Activated CD4-positive, alpha-beta memory T cell treated with anti-CD3 and anti-CD28 coated beads, Interleukin-2, amount 10 ng/mL, durations not matched to agents 7 days and 5 days (primary cell): Measurements from ENCODE around the gene TTLL5. TPM values are rescaled to one million over a fixed set of nuclear protein-coding genes. Genes with fewer than 3 reads are reported as not detected.
"Not testable (repeated sequence)": the region's sequence is repeated elsewhere in the genome, so short reads cannot be mapped to it uniquely, and the experiment has no call there.

Experiments
- CTCF ChIA-PET: fragments of 350-600 bp; sonication (Branson Sonifier 250); formaldehyde crosslinking; loops from one replicate; lab custom pipeline; 2021; ENCODE audit warnings: antibody characterized with exemption, inconsistent platforms; lab: Charles Lee
- POLR2A ChIA-PET: fragments of 350-600 bp; sonication (Branson Sonifier 250); formaldehyde crosslinking; loops from one replicate; lab custom pipeline; 2021; ENCODE audit warnings: antibody characterized with exemption; lab: Charles Lee
- DNase-seq: peaks from one replicate; pipeline ENCODE4 v3.0.0-alpha.2; 2020
- H3K27ac Mint-ChIP-seq: one replicate; pipeline ENCODE4 v1.8.0; 2021; ENCODE audit warnings: mild to moderate bottlenecking, mixed read lengths
- H3K27me3 Mint-ChIP-seq: one replicate; pipeline ENCODE4 v1.8.0; 2021; ENCODE audit warnings: mixed read lengths
- H3K36me3 Mint-ChIP-seq: one replicate; pipeline ENCODE4 v1.8.0; 2021; ENCODE audit warnings: low read depth, mixed read lengths
- H3K4me1 Mint-ChIP-seq: one replicate; pipeline ENCODE4 v1.8.0; 2021; ENCODE audit warnings: mixed read lengths
- H3K4me3 Mint-ChIP-seq: one replicate; pipeline ENCODE4 v1.8.0; 2021; ENCODE audit warnings: mild to moderate bottlenecking, mixed read lengths
- H3K9me3 Mint-ChIP-seq: one replicate; pipeline ENCODE4 v1.8.0; 2021; ENCODE audit warnings: mixed read lengths
- total RNA-seq, 2 experiments: library from RNA; stranded (reverse); gene quantifications; one replicate each; pipeline ENCODE4 v1.2.3, GENCODE V29; 2021

Gene TTLL5
- total RNA-seq, 2 experiments from 2014 or later = 30.6 to 33.1 TPM

DNA sequence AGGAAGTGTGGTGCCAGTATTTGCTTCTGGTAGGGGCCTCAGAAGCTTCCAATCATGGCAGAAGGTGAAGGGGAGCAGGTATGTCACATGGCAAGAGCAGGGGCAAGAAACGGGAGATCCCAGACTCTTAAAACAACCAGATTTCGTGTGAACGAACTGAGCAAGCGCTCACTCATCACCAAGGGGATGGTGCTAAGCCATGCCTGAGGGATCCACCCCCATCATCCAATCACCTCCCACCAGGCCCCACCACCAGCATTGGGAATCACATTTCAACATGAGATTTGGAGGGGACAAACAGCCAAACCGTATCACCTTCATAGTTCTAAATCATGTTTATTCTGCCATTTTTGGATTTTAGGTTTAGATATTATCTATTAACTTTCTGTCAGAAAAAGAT is 179.9 kb downstream of the TTLL5 start:
- Mint-ChIP-seq H3K27me3 (no peaks in the 10 kb centered on the region), H3K36me3 (peaks cover 30% of the 10 kb centered on the region), H3K27ac (no peak overlapping the region), H3K4me3 (no peak overlapping the region), H3K4me1 (no peaks in the 10 kb centered on the region), H3K9me3 (peaks cover 11% of the 10 kb centered on the region)
- no peak for DNase-seq
- POLR2A ChIA-PET = no interaction called here
- CTCF ChIA-PET = no interaction called here

DNA sequence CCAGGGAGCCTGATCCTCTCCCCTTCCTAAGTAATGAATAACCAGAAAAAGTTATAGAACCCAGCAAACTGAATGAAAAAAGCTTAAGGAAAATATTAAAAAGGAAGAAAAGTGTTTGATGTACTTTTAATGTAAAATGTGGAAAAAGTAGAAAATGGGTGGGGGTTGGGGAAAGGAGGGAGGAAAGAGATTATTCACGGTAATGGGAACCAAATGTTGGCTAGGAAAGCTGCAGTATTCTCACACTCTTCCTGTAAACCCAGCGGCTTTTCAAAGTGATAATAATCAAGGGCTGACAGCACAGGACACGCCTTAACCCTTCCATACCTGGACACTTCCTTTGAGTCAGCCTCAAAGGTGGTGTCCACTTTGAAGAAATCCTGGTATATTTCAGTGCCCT is 181.5 kb downstream of the TTLL5 start:
- CTCF ChIA-PET = no interaction called here

DNA sequence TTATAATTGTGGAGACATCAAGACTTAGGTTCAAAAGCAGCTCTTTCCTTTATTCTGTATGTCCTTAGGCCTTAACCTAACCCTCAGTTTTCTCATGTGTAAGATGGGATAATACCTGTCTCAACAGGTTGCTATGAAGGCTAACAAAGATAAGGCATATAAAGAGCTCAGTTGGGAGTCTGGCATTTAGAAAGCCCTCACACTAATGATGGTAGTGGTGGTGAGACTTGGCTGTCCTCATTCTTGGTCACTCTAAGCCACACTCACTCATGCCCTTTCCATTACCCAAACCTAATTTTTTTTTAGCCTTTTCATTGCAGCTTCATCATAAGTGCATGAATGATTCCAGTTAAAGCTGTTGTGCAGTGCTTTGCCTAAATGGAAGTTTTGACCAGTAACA is 183.4 kb downstream of the TTLL5 start:
- DNase-seq = no peak
- H3K9me3 Mint-ChIP-seq = peaks cover 2% of the 10 kb centered on the region
- H3K36me3 Mint-ChIP-seq = peaks cover 10% of the 10 kb centered on the region
- H3K4me1 Mint-ChIP-seq = no peaks in the 10 kb centered on the region
- no peak overlapping the region for H3K27ac Mint-ChIP-seq
- no peaks in the 10 kb centered on the region for H3K27me3 Mint-ChIP-seq
- CTCF ChIA-PET = interaction anchor here (1.6 to 1.7 kb wide), 2 partner anchors 13 to 62 kb away, joined by 3 to 4 read pairs; no protein-coding TSS in a partner anchor
- no peak overlapping the region for H3K4me3 Mint-ChIP-seq
- POLR2A ChIA-PET = no interaction called here

More for the DNA sequence above, 181.5 kb downstream of the TTLL5 start:
- Mint-ChIP-seq H3K36me3 (peaks cover 24% of the 10 kb centered on the region), H3K27me3 (no peaks in the 10 kb centered on the region), H3K9me3 (peaks cover 11% of the 10 kb centered on the region), H3K27ac (no peak overlapping the region), H3K4me1 (no peaks in the 10 kb centered on the region), H3K4me3 (no peak overlapping the region)
- no peak for DNase-seq
- POLR2A ChIA-PET = no interaction called here

DNA sequence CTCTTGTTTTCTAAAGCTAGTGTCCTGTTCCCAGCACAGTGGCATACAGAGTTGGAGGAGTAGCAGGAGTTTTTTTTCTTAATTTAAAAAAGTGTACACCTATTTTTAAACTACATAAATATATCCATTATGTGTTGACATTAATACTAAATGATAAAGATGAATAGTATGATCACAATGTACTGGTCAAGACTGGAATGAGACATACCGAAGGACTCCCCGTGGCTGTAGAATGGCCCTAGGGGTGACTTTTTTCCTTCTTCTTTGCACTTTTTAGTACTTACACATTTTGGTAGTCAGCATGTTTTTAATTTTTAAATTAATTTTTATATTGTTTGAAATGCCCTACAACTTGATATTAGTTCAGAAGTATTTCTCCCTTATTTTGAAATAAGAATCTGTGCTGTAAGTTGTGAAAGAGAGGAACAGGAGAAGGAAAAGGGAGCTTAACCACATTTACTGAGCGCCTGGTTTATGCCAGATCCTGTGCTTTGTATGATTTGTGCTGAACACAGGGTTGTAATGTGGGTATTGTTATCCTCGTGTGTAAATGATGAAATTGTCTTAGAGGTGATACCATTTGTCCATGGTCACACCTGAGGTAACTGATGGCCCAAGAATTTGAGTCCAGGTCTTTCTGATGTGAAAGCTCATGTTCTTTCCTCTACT is 184.2 kb downstream of the TTLL5 start:
- ChIA-PET POLR2A (no interaction called here), CTCF (interaction anchor here (1.6 to 1.7 kb wide), 2 partner anchors 14 to 61 kb away, joined by 3 to 4 read pairs; no protein-coding TSS in a partner anchor)
- H3K27me3 Mint-ChIP-seq = no peaks in the 10 kb centered on the region
- H3K4me3 Mint-ChIP-seq = no peak overlapping the region
- H3K4me1 Mint-ChIP-seq = no peaks in the 10 kb centered on the region
- H3K27ac Mint-ChIP-seq = no peak overlapping the region
- H3K36me3 Mint-ChIP-seq = peaks cover 5% of the 10 kb centered on the region
- DNase-seq = no peak
- H3K9me3 Mint-ChIP-seq = no peaks in the 10 kb centered on the region

DNA sequence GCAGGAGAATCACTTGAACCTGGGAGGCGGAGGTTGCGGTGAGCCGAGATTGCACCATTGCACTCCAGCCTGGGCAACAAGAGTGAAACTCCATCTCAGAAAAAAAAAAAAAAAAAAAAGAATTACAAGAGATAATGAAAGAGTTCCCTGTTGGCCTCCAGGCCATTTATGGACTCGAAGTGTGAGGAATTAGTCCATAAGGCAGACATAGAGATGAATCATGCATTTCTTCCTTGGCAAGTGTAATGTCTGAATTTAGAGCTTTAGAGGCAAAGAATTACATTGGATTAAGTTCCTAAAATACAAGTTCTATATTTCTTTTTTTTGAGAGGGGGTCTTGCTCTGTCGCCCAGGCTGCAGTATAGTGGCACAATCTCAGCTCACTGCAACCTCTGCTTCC is 185.6 kb downstream of the TTLL5 start:
- H3K9me3 Mint-ChIP-seq, H3K27me3 Mint-ChIP-seq, POLR2A ChIA-PET, H3K36me3 Mint-ChIP-seq, DNase-seq, H3K4me1 Mint-ChIP-seq, CTCF ChIA-PET, H3K27ac Mint-ChIP-seq, H3K4me3 Mint-ChIP-seq: not testable (repeated sequence)

DNA sequence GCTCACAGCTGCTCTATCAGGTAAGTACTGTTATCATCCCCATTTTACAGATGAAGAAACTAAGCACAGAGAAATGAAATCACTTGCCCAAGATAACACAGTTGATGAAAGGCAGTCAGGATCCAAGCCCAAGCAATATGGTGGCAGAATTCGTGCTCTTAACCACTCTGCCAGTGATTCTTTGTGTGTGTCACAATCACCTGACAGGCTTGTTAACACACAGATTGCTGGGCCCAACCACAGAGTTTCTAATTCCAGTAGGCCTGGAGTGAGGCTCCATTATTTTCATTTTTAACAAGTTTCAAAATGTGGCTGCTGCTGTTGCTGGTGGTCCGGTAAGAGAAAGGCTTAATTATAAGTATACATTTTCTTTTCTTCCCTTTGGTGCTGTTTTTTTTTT is 186.5 kb downstream of the TTLL5 start:
- no peaks in the 10 kb centered on the region for H3K36me3 Mint-ChIP-seq
- no peaks in the 10 kb centered on the region for H3K9me3 Mint-ChIP-seq
- H3K4me3 Mint-ChIP-seq = no peak overlapping the region
- ChIA-PET CTCF (no interaction called here), POLR2A (no interaction called here)
- no peaks in the 10 kb centered on the region for H3K27me3 Mint-ChIP-seq
- no peak overlapping the region for H3K27ac Mint-ChIP-seq
- H3K4me1 Mint-ChIP-seq = no peaks in the 10 kb centered on the region
- DNase-seq = no peak

DNA sequence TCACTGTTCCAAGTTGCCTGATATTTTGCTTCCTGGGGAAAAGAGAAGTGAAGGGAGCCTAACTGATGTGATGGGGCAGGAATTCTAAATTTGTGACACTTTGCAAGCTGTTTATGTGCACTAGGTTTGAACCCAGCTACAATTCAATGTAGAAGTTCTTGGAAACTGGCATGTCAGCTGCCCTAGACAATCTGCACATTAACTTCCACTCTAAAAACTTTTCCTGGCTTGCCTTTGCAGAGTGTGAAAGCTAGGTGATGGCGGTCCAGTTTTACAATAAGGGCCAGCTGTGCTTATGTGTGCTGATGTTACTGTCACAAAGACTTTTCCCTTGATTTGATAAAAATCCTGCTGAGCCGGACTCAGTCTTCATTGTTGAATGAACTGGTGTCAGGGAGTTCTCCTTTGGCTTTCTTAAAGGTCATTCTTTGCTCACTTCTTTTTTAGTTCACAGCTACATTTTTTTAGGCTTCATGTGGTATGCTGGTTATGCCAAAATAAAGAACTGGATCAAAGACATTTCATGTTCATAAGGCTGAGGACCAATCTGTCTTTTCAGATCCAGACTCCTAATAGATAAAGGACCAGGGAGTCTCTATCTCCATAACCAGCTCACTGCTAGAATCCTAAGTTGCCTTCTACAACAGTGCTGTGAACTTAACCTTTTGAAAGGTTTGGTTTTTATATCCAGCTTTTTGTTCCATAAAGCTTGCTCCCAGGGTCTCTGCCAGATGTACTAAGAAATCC is 187.3 kb downstream of the TTLL5 start:
- no peaks in the 10 kb centered on the region for H3K4me1 Mint-ChIP-seq
- H3K27me3 Mint-ChIP-seq = no peaks in the 10 kb centered on the region
- no peak for DNase-seq
- no peak overlapping the region for H3K27ac Mint-ChIP-seq
- ChIA-PET CTCF (interaction anchor here (1.0 kb wide), 1 partner anchor 58 kb away, joined by 4 read pairs; no protein-coding TSS in a partner anchor), POLR2A (no interaction called here)
- no peaks in the 10 kb centered on the region for H3K9me3 Mint-ChIP-seq
- no peak overlapping the region for H3K4me3 Mint-ChIP-seq
- no peaks in the 10 kb centered on the region for H3K36me3 Mint-ChIP-seq

DNA sequence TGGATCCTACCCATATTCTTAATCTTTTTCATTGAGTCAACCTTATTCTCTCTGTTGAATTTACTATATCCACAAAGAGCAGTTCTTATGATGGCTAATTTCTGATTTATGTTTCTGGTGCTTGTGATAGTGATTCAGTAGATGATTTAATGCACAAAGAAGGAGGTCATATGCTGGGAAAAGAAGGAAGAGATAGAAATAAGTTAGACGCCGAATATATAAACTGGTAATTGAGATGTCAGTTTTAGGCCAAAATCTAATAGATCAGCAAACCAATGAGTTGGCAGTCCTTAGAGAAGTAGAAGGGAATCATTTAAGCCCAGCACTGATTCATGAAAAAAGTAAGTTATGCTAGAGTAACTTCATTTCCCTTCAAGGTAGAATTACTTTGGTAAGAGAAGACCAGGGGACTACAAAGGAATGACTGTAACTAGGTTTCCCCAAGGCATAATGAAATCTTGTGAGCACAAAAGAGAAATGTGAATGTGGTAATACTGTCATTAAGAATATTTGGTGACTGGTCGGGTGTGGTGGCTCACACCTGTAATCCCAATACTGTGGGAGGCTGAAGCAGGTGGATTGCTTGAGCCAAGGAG is 188.4 kb downstream of the TTLL5 start:
- Mint-ChIP-seq H3K4me1 (no peaks in the 10 kb centered on the region), H3K4me3 (no peak overlapping the region), H3K36me3 (no peaks in the 10 kb centered on the region), H3K27ac (no peak overlapping the region), H3K9me3 (no peaks in the 10 kb centered on the region), H3K27me3 (no peaks in the 10 kb centered on the region)
- DNase-seq = no peak
- ChIA-PET CTCF (no interaction called here), POLR2A (no interaction called here)

DNA sequence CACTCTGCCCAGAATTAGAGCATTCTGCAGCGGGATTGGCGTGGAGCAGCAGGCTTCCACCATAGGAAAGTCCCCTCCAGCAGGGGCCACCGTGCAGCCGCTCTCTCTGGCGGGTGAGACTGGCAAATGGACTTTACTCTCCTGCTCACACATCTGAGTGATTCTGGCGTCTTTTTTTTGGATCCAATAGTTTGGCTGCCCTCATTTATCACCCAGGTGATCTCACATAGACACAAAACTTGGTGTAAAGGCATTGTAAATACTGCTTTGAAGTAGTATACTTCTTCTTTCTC is 190.5 kb downstream of the TTLL5 start:
- Mint-ChIP-seq H3K27me3 (no peaks in the 10 kb centered on the region), H3K4me1 (no peaks in the 10 kb centered on the region), H3K9me3 (no peaks in the 10 kb centered on the region), H3K36me3 (no peaks in the 10 kb centered on the region), H3K4me3 (no peak overlapping the region), H3K27ac (no peak overlapping the region)
- ChIA-PET CTCF (no interaction called here), POLR2A (no interaction called here)
- no peak for DNase-seq

DNA sequence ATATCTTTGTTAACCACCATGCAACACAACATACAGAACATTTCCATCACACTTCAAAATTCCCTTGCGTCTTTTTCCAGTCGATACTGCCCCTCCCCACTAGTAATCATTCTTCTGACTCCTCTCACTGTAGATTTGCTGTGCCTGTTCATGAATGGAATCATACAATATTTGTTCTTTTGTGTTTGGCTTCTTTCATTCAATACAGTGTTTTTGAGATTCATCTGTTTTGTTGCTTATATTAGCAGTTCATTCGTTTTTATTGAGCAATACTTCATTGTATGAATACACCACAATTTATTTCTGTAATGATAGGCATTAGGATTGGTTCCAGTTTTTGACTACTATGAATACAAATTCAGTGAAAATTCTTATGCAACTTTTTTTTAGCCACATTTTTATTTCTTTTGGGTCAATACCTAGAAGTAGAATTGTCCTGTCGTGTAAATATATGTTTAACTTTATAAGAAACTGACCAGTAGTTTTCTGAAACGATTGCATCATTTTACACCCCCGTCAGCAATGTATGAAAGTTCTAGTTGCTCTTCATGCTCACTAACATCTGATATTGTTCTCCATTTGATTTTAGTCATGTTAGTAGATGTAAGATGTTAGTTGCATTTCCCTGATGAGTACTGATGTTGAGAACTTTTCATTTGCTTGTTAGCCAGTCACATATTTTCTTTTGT is 193.2 kb downstream of the TTLL5 start:
- no peaks in the 10 kb centered on the region for H3K4me1 Mint-ChIP-seq
- H3K9me3 Mint-ChIP-seq = no peaks in the 10 kb centered on the region
- no peak for DNase-seq
- no peaks in the 10 kb centered on the region for H3K36me3 Mint-ChIP-seq
- no peaks in the 10 kb centered on the region for H3K27me3 Mint-ChIP-seq
- CTCF ChIA-PET = no interaction called here
- POLR2A ChIA-PET = no interaction called here
- no peak overlapping the region for H3K27ac Mint-ChIP-seq
- H3K4me3 Mint-ChIP-seq = no peak overlapping the region

DNA sequence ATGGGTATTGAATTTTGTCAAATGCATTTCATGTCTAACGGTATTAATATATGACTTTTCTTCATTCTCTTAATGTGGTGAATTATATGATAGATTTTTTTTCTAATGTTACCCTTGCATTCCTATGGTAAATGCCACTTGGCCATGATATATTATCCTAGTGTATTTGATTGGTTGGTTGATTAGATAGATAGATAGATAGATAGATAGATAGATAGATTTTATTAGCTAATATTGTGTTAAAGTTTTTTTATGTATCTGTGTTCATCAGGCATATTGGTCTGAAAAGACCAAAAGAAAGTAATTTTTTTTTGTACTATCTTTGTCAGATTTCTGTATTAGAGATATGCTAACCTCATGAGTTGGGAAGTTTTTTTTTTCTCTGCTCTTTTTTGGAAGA is 196.2 kb downstream of the TTLL5 start:
- H3K4me3 Mint-ChIP-seq = no peak overlapping the region
- no peak for DNase-seq
- no peak overlapping the region for H3K27ac Mint-ChIP-seq
- POLR2A ChIA-PET = no interaction called here
- H3K36me3 Mint-ChIP-seq = no peaks in the 10 kb centered on the region
- CTCF ChIA-PET = no interaction called here
- H3K9me3 Mint-ChIP-seq = no peaks in the 10 kb centered on the region
- H3K4me1 Mint-ChIP-seq = peaks cover 5% of the 10 kb centered on the region
- H3K27me3 Mint-ChIP-seq = no peaks in the 10 kb centered on the region

DNA sequence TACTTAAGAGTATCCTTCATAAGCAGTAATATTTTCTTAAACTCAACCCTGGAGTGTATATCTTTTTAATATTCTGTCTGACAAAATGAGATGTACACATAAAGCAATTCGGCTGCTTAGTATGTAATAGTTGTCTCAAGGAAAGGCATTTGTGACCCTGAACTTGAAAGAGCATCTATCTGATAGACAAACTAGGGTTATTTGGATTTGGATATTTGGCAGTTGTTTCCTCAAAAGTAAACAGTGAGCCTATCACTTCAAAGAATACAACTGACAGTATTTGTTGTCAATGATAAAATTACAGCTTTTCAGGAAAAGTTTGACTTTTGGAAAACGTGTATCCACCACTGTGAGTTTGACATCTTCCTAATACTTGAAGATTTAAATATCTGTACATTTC is 197.3 kb downstream of the TTLL5 start:
- CTCF ChIA-PET = no interaction called here
- DNase-seq = no peak
- Mint-ChIP-seq H3K27ac (no peak overlapping the region), H3K27me3 (no peaks in the 10 kb centered on the region), H3K4me3 (no peak overlapping the region), H3K4me1 (peaks cover 5% of the 10 kb centered on the region), H3K36me3 (no peaks in the 10 kb centered on the region), H3K9me3 (no peaks in the 10 kb centered on the region)
- POLR2A ChIA-PET = no interaction called here

DNA sequence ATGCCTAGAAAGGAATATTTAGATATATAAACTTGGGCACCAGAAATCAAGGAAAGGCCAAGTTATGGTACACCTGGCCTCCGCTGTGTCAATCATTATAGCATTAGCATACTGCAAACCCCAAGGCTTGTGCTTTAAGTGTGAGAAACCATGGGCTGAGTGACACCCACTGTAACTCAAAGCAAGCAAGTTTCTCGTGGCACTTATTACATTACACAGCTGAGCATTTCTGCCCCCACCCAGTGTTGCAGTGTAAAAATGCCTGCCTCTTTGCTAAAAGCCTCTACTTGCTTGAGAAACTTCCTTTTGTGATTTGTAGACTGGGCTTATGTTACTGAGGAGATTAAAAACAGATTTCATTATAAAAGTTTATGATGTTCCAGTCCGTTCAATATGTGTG is 198.7 kb downstream of the TTLL5 start:
- no peak overlapping the region for H3K4me3 Mint-ChIP-seq

More for the DNA sequence above, 198.7 kb downstream of the TTLL5 start:
- Mint-ChIP-seq H3K27me3 (no peaks in the 10 kb centered on the region), H3K27ac (no peak overlapping the region), H3K9me3 (no peaks in the 10 kb centered on the region), H3K36me3 (no peaks in the 10 kb centered on the region), H3K4me1 (peaks cover 5% of the 10 kb centered on the region)
- CTCF ChIA-PET = interaction anchor here (0.9 to 1.4 kb wide), 2 partner anchors 47 to 151 kb away, joined by 3 to 4 read pairs; no protein-coding TSS in a partner anchor
- POLR2A ChIA-PET = no interaction called here
- DNase-seq = no peak
